GM12872 (cell line): ENCODE measurements around the gene TMEM183A.

Source experiments
- TF ChIP-seq, protein P1 (sequence below): IDR thresholded peaks from 3 replicates; pipeline ENCODE4 v1.5.1; 2011; ENCODE audit warnings: low read depth, mild to moderate bottlenecking, low read length, moderate library complexity; ENCODE audit not compliant: insufficient read depth

TMEM183A gene

GRCh38 chr1:203011582-203011981 lies 4.4 kb downstream of the TMEM183A start:
- TF ChIP-seq, protein P1, sequence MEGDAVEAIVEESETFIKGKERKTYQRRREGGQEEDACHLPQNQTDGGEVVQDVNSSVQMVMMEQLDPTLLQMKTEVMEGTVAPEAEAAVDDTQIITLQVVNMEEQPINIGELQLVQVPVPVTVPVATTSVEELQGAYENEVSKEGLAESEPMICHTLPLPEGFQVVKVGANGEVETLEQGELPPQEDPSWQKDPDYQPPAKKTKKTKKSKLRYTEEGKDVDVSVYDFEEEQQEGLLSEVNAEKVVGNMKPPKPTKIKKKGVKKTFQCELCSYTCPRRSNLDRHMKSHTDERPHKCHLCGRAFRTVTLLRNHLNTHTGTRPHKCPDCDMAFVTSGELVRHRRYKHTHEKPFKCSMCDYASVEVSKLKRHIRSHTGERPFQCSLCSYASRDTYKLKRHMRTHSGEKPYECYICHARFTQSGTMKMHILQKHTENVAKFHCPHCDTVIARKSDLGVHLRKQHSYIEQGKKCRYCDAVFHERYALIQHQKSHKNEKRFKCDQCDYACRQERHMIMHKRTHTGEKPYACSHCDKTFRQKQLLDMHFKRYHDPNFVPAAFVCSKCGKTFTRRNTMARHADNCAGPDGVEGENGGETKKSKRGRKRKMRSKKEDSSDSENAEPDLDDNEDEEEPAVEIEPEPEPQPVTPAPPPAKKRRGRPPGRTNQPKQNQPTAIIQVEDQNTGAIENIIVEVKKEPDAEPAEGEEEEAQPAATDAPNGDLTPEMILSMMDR = no peak

DNA sequence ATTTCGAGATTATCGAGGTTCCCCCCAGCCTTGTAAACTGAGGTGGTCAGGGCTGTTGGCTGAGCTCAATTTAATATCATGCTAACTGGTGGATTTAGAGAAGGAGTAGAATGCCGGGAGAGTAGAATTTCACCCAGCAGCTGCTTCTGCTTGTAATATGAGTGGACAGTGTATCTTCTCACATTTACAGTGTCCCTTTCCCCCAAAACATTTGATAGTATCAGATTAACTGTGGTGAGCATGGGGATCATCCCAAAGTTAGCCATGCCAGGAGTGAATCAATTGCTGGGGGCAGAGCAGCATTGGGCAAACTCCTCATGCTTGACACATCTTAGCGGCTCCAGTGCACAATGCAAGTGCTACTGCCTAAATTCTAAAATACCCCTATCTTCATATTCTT lies 9.9 kb downstream of the TMEM183A start:
- TF ChIP-seq, protein P1 = no peak

GRCh38 chr1:203017692-203018091 lies 10.5 kb downstream of the TMEM183A start:
- TF ChIP-seq, protein P1 = no peak

DNA sequence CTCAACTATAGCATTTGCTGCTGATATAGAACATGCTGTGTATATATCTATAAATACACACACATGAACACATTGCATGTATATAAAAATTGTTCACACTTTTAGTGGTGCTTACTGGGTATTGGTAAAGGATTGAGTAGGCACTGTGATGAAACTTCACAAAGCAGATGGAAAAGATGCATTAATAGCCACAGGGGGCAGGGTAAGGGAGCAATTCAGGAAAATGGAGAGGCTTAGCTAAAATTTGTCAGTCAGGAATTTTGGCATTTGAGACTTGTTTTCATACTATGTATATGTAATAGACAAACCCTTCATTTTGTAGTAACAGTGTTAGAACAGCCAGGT lies 18.5 kb downstream of the TMEM183A start:
- TF ChIP-seq, protein P1 = no peak

- TF ChIP-seq, protein P1 = no peak
These were observed 19.0 kb downstream of the TMEM183A start, which contains the start of gene PPFIA4 for GRCh38 chr1:203026031-203026665. Gene PPFIA4, plus strand, starts transcription at chr1:203026491. Its CDS starts 12,518 bp downstream, at chr1:203039009.

- TF ChIP-seq, protein P1 = 0 out of 3 replicates have a peak, but pooled peaks have one; percentile 8
These were observed 19.8 kb downstream of the TMEM183A start for GRCh38 chr1:203026666-203027663.

- TF ChIP-seq, protein P1 = no peak
These were observed 21.1 kb downstream of the TMEM183A start for GRCh38 chr1:203028067-203028783.
